GM18520 (cell line): ENCODE measurements around the gene DOCK8.
"Not testable (repeated sequence)": the region's sequence is repeated elsewhere in the genome, so short reads cannot be mapped to it uniquely, and the experiment has no call there.

ENCODE experiments used
- ATAC-seq: cut with Tn5 transposase; IDR thresholded peaks from one replicate; pipeline ENCODE4 v1.9.1; 2021; ENCODE audit not compliant: unreplicated experiment

Gene DOCK8

GRCh38 chr9:405341-405740 is 190.7 kb downstream of the DOCK8 start:
- no peak for ATAC-seq

DNA sequence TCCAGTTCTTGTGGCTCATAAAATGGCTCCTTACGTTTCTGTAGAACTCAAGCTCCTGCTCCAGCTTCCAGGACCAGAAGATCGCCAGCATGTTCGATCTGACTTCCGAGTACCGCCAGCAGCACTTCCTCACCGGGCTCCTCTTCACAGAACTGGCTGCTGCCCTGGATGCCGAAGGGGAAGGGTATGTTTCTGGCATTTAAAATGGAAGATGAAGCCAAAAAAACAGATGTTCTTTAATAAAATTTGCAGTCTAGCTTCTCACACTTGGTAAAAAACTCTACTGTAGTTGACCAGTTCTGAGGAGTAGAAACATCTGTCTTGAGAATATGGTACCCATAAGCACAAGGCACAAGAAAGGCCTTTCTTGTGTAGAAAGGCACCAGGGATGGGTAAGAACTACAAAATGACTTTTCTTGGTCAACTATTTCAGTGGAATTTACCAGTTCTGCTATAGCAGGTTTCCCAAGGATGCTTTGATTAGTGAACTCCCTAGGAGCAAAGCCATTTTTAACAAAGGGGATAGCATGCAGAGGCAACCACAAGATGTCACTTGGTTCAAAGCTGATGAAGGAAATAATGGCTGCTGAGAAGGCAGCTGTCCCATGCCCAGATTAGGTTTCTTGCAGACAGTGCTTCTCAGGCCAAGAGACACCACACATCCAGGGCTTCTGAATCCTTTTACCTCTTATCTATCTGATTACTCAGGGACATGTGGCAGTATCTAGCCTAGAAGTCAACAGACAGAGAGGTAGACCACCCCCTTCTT is 192.4 kb downstream of the DOCK8 start:
- no peak for ATAC-seq

DNA sequence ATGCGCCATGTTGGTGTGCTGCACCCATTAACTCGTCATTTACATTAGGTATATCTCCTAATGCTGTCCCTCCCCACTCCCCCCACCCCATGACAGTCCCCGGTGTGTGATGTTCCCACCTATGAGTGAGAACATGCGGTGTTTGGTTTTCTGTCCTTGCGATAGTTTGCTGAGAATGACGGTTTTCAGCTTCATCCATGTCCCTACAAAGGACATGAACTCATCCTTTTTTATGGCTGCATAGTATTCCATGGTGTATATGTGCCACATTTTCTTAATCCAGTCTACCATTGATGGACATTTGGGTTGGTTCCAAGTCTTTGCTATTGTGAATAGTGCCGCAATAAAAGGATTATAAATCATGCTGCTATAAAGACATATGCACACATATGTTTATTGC is 195.0 kb downstream of the DOCK8 start:
- not testable (repeated sequence) for ATAC-seq

DNA sequence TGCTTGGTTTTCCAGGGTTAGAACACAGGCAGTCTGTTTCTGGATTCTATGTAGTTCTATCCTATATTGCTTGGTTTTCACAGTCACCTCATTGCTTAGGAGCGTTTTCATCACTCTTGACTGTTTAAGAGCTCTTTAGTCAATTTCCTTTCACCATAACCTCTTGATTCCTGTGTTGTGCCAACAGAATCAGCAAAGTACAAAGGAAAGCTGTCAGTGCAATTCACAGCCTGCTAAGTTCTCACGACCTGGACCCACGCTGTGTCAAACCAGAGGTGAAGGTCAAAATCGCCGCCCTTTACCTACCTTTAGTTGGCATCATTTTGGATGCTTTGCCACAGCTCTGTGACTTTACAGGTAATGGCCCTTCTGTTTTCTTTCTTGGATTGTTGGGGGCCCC is 199.9 kb downstream of the DOCK8 start:
- no peak for ATAC-seq

DNA sequence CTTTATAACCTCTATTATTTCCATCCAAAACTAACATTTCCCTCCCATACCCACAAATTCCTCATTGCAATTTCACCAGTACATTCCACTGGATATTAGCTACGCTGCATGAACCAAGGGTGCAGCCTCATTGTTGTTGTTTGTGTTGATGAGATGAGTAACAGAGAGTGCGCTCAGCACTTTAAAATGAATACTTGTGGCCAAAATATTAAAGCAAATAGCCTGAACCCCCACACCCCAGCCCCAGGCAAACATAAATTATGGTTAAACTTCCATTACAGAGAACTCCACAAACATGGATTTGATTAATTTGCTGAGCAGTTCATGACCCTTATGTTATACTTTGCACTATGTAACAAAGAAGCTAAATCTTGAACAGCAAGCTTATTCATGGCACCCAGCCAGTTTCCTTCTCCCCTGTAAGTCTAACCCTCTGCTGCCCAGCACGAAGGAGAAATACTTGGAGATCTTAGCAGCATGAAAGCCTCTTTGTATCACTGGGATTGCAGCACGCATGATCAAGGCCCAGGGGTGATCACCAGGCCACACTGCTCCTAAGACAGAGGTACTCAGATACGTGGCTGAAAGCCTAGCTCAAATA is 205.0 kb downstream of the DOCK8 start:
- no peak for ATAC-seq

- ATAC-seq, result no peak
These were observed 207.2 kb downstream of the DOCK8 start for GRCh38 chr9:421896-422295.

DNA sequence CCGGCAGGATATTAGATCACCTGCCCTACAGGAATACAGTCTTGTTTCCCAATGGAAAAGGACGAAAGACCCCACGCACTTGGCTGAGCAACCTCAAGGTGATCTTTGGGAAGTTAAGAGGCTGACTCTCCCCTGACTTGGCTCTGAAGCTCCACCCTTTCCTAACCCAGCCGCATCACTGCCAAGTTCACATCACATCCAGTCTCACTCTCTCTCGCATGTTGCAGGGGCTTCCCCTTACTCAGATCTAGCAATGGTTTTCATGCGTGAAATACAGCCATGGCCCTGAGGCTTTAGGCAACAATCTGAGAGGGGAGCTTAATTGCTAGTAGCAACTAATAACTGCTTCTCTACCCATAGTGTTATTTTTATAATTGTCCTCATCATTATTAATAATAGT is 211.6 kb downstream of the DOCK8 start:
- ATAC-seq, result no peak

- no peak for ATAC-seq
These were observed 212.3 kb downstream of the DOCK8 start for GRCh38 chr9:426976-427375.

GRCh38 chr9:431701-432100 is 217.0 kb downstream of the DOCK8 start:
- no peak for ATAC-seq

DNA sequence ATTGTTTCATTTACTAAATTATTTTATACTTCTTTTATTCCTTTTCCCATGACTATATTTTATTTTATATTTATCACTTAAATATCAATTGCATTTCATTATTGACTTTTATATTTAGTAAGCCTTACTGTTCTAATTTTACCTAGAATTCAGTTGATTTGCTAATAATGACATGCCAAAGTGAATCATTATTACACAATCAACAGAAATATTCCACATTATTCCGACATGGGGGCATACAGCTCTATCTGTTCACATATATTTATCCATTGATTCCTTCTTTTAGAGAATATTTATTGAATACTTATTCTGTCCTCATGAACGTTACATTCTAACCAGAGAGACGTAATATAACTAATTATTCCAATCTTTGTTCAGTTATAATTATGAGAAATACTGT is 221.8 kb downstream of the DOCK8 start:
- no peak for ATAC-seq

- ATAC-seq, result no peak
These were observed 222.4 kb downstream of the DOCK8 start for GRCh38 chr9:437066-437465.

- ATAC-seq, result no peak
These were observed 222.9 kb downstream of the DOCK8 start for GRCh38 chr9:437574-438001.

DNA sequence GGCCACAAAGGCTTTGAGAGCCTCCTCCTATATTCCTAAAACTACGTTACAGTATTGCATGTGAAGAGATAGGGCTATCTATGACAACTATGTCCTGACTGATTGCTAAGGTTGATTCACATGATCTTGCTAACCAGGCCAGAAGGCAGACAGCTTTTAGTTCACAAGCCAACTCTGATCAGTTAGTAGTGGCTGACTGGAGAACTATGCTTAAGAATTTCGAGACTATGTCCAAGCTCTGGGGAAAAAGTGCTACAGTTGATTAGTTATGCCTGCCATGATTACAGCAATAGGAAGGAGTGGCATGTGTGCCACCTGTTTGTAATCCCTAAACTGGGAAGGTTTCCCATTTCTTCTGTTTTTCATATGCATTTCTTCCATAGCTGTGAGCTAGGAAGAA is 223.4 kb downstream of the DOCK8 start:
- ATAC-seq, result no peak

GRCh38 chr9:438961-439768 is 224.5 kb downstream of the DOCK8 start:
- no peak for ATAC-seq

GRCh38 chr9:441126-441525 is 226.5 kb downstream of the DOCK8 start:
- ATAC-seq, result no peak

DNA sequence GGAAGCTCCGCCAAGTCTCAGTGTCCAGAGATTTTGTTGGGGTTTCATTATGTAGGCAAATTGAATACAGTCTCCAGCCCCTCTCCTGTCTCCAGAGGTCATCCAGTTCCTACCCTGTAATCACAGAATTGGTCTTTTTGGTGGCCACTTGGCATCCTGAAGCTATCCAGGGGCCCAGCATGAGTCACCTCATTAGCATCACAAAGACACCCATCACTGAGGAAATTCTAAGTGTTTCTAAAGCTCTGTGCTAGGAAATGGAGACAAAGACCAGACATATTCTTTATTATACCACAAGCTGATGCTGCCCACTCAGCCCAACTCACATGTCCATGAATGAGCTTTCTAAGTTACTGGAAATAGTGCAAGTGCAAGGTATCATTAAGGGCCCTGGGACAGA is 229.9 kb downstream of the DOCK8 start:
- no peak for ATAC-seq

DNA sequence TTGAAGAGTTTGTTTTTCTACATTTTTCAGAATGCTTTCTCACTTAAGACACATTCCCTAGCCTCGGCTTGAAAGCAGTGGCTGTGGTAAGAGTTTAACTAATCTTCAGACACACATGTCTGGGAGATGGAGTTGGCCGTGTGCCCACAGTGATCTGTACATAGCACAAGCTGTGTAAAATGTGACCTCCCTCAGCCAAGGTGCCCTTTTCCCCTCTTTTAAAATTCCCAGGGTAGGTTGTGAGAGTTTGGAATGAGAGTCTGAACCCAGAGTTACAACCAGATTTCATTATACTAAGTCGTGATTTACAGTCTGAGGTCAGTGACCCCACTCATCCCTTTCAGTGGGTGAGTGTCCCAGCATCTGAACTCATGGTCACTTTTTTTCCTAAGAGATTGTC is 230.4 kb downstream of the DOCK8 start:
- ATAC-seq, result no peak

DNA sequence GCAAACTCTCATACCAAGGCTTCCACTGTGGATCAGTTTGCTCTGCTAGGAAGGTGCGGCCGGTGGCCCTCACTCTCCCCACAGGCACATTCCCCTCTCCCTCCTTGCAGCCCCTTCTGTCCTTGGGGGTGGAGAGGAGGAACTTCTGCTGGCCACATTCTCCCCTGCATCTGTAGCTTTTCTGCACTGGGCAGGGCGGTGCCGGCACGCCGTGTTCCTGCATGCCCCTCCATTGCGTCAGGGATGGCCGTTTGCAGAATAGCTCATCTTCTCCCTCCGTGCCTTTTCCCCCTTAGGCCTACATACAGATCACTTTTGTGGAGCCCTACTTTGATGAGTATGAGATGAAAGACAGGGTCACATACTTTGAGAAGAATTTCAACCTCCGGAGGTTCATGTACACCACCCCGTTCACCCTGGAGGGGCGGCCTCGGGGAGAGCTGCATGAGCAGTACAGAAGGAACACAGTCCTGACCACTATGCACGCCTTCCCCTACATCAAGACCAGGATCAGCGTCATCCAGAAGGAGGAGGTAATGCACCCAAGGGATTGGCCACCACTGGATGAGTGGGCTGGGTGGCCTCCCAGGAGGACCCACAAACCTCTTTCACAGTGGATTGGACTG is 231.5 kb downstream of the DOCK8 start:
- no peak for ATAC-seq

- ATAC-seq, result no peak
These were observed 232.8 kb downstream of the DOCK8 start for GRCh38 chr9:447230-448025.

GRCh38 chr9:450057-450456 is 235.4 kb downstream of the DOCK8 start:
- ATAC-seq, result no peak

DNA sequence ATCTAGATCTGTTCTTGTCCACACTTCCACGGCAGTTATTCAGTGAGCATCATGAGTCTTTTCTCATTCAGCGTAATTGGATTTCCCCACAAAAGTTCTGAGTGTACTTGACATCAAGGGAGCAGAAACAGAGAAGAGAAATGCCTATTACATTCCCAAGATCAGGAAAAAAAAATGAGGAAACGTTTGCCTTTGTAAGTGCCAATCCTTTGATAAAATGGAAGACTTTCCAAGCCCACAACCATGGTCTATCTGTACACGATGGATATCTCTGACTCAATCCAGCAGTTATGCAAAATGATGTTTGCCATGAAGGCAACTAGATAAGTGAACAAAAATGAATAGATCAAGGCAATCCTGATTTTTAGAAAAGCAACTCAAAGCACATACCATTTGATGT is 235.9 kb downstream of the DOCK8 start:
- no peak for ATAC-seq
